ENCODE measurements around the gene SLC25A38.
"Not testable (repeated sequence)": the region's sequence is repeated elsewhere in the genome, so short reads cannot be mapped to it uniquely, and the experiment has no call there.

The SLC25A38 gene

GRCh38 chr3:39408493-39409372 lies 25.6 kb downstream of the SLC25A38 start:
- no peak for DNase-seq

- DNase-seq: no peak
Observed at GRCh38 chr3:39409514-39410136, 26.5 kb downstream of the SLC25A38 start.

GRCh38 chr3:39410893-39411292 lies 27.7 kb downstream of the SLC25A38 start:
- no peak for DNase-seq

- no peak for DNase-seq
Observed at GRCh38 chr3:39412668-39413260, 29.6 kb downstream of the SLC25A38 start.

GRCh38 chr3:39413691-39414420 lies 30.7 kb downstream of the SLC25A38 start:
- no peak for DNase-seq

- DNase-seq: no peak
Observed at GRCh38 chr3:39414421-39414907, 31.3 kb downstream of the SLC25A38 start.

GRCh38 chr3:39415302-39415701 lies 32.1 kb downstream of the SLC25A38 start:
- DNase-seq: not testable (repeated sequence)

- DNase-seq: no peak
Observed at GRCh38 chr3:39415983-39416382, 32.8 kb downstream of the SLC25A38 start.

GRCh38 chr3:39416998-39417397 lies 33.8 kb downstream of the SLC25A38 start:
- DNase-seq: not testable (repeated sequence)

- not testable (repeated sequence) for DNase-seq
Observed at GRCh38 chr3:39418556-39419225, 35.5 kb downstream of the SLC25A38 start.

- no peak for DNase-seq
Observed at GRCh38 chr3:39419742-39420315, 36.7 kb downstream of the SLC25A38 start.

GRCh38 chr3:39420543-39420942 lies 37.4 kb downstream of the SLC25A38 start:
- DNase-seq: no peak

- no peak for DNase-seq
Observed at GRCh38 chr3:39423436-39423970, 40.3 kb downstream of the SLC25A38 start.

- DNase-seq: no peak
Observed at GRCh38 chr3:39426312-39426711, 43.1 kb downstream of the SLC25A38 start.

- no peak for DNase-seq
Observed at GRCh38 chr3:39427506-39427905, 44.3 kb downstream of the SLC25A38 start.

GRCh38 chr3:39428745-39429201 lies 45.6 kb downstream of the SLC25A38 start:
- no peak for DNase-seq

GRCh38 chr3:39429466-39429865 lies 46.3 kb downstream of the SLC25A38 start:
- no peak for DNase-seq

GRCh38 chr3:39432342-39432741 lies 49.2 kb downstream of the SLC25A38 start:
- DNase-seq: no peak

- DNase-seq: no peak
Observed at GRCh38 chr3:39433642-39434041, 50.5 kb downstream of the SLC25A38 start.

- DNase-seq: no peak
Observed at GRCh38 chr3:39434574-39434973, 51.4 kb downstream of the SLC25A38 start.

- no peak for DNase-seq
Observed at GRCh38 chr3:39435006-39435748, 52.0 kb downstream of the SLC25A38 start.
